ENCODE measurements around the gene CDC42BPG.

The CDC42BPG gene

GRCh38 chr11:64865286-64866172, 21.1 kb upstream of the CDC42BPG start:
- peak; percentile 86 for DNase-seq (ENCODE audit: low read depth)

GRCh38 chr11:64864473-64865285, 20.2 kb upstream of the CDC42BPG start:
- peak; percentile 88 for DNase-seq (ENCODE audit: low read depth)

DNA sequence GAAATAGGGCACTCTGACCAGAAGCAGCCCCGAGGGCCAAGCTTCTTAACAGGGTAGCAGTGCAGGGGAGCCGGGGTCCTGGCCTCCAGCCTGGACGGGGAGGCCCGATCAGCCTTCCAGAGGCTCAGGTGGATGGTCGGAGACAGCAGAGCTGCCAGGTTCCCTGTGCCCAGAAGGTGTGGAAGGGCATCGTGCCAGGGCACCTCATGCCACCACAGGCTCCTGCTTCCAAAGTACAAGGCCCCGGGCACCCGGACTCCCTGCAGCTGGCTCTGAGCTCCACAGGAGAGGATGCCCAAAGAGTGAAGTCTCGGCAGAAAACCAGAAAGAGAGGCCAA, 19.7 kb upstream of the CDC42BPG start:
- no peak for DNase-seq (ENCODE audit: low read depth)

DNA sequence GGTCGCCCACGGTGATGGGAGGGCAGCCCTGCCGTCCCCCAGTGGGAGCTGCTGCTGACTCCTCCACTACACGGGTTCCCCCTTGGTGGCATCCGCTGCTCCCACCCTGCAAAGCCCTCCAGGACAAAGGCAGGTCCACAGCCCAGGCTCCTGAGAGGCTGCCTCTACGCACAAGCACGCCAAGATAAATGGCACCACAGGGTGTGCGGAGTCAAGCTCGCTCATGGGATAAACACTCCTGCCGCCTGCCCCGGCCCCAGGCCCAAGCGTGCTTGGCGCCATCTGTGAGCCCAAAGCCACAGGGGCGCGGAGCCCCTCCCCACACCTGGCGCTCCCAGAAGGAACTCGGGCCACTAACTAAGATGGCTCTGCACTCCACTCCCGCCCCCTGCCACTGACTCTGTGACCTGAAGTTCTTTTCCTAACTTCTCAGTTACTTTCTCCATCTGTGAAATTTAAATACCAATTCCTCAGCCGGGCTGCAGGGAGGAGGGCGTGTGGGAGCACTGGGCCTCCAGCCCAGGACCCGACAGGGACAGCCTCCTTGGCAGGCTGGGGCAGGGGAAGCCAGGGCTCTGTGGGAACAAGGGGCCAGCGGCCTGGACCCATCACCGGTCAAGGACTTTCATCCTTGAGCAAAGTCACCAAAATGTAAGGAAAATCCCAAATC, 19.1 kb upstream of the CDC42BPG start:
- DNase-seq (ENCODE audit: low read depth), result no peak

GRCh38 chr11:64862987-64863390, 18.5 kb upstream of the CDC42BPG start:
- no peak for DNase-seq (ENCODE audit: low read depth)

GRCh38 chr11:64861227-64861975, 16.9 kb upstream of the CDC42BPG start:
- DNase-seq (ENCODE audit: low read depth), result no peak

GRCh38 chr11:64859542-64860414, 15.3 kb upstream of the CDC42BPG start:
- DNase-seq (ENCODE audit: low read depth), result no peak

DNA sequence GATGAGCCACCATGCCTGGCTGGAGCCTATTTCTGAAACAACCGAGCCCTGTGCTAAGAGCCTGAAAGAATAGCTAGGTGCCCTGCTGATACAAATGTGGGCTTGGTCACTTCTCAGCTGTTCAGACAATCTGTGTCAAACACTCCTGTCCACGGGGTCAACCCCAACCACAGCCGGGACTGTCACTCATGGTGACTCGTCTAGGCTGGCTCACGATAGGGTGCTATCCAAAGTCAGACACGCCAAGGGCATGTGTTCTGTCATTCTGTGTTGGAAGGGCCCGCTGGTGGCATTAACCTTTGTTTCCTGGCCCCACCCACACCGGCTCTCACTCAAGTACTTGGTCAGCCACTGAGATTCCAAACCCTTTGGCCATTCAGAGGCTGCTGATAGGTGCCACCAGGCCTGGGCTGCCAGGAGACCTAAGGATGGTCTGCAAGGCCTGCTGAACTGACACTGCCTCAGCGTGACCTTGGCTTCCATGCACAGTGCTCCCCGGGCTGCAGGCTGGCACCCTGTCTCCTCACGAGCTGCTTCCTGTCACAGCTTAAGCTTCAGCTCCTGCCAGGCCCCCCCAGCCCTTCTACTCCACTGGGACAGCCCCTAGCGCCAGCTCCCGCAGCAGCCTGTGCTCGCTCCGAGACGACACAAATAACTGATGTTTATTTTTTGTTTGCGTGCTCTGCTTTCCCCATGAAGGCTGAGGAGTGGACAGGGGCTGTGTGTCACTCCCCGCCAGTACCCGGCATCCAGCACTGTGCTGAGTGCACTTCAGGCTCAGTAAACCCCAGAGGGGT, 14.2 kb upstream of the CDC42BPG start:
- no peak for DNase-seq (ENCODE audit: low read depth)

DNA sequence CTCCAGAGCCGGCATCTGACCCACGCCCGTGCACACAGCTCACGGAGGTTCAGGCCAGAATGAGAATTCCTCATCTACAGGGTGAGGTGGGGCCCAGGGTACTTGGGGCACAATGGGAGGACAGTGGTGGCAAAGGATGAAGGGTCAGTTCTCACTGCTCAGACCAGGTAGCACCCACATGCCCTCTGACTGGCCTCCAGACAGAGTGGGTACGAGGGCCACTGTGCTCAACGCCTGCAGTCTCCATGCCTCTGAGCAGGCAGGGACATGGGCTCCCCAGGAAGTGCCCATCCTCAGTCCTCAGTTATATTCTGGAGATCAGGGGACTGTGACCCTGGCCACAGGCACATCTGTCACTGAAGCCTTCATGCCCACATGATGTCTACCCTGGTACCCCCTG, 13.0 kb upstream of the CDC42BPG start:
- no peak for DNase-seq (ENCODE audit: low read depth)

GRCh38 chr11:64856382-64857227, 12.2 kb upstream of the CDC42BPG start:
- no peak for DNase-seq (ENCODE audit: low read depth)

- DNase-seq (ENCODE audit: low read depth), result no peak
Observed at GRCh38 chr11:64855596-64856304, 11.3 kb upstream of the CDC42BPG start.

DNA sequence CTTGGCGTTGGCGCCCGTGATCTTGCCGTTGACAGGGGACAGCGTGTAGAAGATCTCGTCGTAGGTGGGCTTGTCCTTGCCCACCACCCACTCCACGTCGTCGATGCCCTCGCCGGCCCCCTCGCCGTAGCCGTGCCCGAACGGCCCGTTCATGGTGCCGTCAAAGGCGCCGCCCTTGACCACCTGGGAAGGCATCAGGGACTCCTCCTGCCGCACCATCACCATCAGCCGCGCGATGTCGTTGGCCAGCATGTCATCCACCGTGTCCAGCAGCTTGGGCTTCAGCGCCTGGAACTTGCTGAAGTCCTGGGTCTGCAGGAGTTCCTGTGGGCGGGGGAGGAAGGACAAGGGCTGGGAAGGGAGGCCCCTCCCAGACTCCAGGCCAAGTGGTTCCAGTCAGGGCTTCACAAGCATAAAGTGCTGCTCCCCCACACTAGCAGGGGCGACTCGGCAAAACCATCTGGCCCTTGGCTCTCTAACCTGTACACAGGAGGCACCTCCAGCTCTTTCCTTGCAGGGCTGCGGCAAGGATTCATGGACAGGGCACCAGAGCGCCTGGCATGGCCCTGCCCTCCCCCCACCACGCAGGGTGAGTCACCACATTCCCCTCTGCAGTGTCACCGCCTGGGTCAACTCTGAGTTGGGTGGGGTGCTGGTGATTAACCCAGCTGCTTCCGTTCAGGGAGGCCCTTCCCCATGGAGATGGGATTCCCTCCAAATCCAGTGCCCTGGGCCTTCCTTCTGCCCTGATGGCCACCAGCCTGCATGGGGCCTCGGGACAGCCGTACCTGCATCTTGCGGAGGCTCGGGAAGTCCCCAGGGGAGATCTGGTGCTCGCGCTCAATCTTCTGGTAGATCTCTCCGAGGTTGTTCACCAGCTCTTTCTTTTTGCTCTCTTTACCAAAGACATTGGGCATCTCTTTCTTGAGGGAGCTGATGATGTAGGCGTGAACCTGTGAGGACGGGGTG, 10.4 kb upstream of the CDC42BPG start:
- DNase-seq (ENCODE audit: low read depth), result peak; percentile 85

GRCh38 chr11:64854157-64854533, 9.7 kb upstream of the CDC42BPG start:
- DNase-seq (ENCODE audit: low read depth), result no peak

- DNase-seq (ENCODE audit: low read depth), result no peak
Observed at GRCh38 chr11:64853709-64854108, 9.3 kb upstream of the CDC42BPG start.

DNA sequence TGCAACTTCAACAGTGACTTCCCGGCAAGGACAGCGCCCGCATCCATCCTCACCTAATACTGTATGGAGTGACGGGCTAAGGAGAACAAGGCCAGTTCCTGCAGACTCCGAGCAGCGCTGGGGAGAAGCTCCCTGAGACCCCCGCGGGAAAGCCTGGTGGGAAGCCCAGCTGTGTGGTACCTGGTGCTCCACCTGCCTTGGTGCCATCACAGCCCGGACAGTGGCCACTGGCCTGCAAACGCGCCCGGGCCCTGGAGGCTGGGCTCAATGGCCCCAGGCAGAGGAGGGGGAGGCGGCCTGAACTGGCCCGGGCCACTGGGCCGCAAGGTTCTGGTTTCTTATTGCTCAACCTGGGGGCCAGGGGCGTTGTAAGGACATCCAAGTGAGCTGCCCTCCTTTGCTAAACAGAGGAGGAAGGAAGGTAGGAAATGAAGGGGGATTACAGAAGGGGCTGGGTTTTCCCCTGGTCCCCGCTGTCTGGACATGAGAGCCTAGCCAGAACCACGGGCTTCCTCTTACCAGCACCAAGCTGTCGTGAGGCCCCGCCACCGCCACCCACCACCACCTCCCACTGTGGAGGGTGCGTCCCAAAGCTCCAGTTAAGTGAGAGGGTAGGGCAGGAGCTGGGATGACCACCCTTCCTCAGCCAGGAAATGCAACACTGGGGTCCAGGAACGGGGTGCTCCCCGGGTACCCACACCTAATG, 8.5 kb upstream of the CDC42BPG start:
- no peak for DNase-seq (ENCODE audit: low read depth)

DNA sequence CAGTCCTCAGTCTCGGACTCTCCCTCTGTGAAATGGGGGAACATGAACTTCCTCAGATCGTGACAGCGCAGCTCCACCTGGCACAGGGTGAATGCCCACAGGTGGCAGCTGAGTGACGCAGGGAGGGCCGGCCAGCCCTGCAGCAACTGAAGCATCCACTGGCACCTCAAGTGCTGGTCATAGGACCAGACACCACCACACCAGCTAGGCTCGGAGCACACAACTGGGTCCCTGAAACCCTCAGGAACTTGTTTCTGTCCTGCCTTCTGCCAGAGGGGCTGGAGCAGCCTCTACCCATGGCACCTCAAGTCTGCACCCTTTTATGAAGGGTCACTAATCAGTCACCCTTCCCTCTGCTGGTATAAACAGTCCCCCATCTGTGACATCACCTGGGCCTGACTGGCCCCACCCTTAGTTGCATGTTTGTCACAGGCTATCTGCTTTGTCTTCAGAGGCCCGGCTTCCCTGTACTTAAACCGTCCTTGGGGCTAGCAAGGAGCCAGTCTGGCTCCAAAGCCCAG, 7.4 kb upstream of the CDC42BPG start:
- DNase-seq (ENCODE audit: low read depth), result no peak

Data from GM04503 (cell line).